H1 (cell line): ENCODE measurements around the gene CIC. TPM values are rescaled to one million over a fixed set of nuclear protein-coding genes. Genes with fewer than 3 reads are reported as not detected.

Source experiments
- CTCF ChIA-PET: fragments of 300-600 bp; sonication (Branson Sonifier 250); formaldehyde crosslinking; loops from one replicate; lab custom pipeline; 2021; ENCODE audit not compliant: partially characterized antibody; lab: Charles Lee
- POLR2A ChIA-PET: fragments of 300-600 bp; sonication (Branson Sonifier 250); formaldehyde crosslinking; loops from one replicate; lab custom pipeline; 2021; ENCODE audit warnings: inconsistent platforms; ENCODE audit not compliant: partially characterized antibody; lab: Charles Lee
- DNase-seq, 2 experiments: peaks; one replicate each; pipeline versions ENCODE4 v3.0.0 to v3.0.0-alpha.2; 2010 to 2022; ENCODE audit warnings: low spot score in 2 of 2, low read depth in 1 of 2, mixed read lengths in 1 of 2
- FAIRE-seq: peaks from 2 replicates; lab custom pipeline; 2011; peaks lifted over from hg19 to GRCh38; lab: Jason Lieb, UNC
- H2AFZ ChIP-seq: 2 replicates; pipeline ENCODE4 v1.8.1; 2012; ENCODE audit warnings: low read length, inconsistent platforms
- H2AK5ac ChIP-seq: 2 replicates; pipeline ENCODE4 v1.6.1; 2013; ENCODE audit warnings: low read depth, low read length
- H2BK120ac ChIP-seq: replicated peaks from 2 replicates; pipeline ENCODE3; 2013; ENCODE audit warnings: low read depth, low read length, inconsistent platforms
- H2BK12ac ChIP-seq: 2 replicates; pipeline ENCODE4 v1.6.1; 2013; ENCODE audit warnings: low read depth, low read length
- H2BK15ac ChIP-seq: 2 replicates; pipeline ENCODE4 v1.6.1; 2013; ENCODE audit warnings: low read length
- H2BK20ac ChIP-seq: 2 replicates; pipeline ENCODE4 v1.6.1; 2013; ENCODE audit warnings: low read length
- H2BK5ac ChIP-seq: 2 replicates; pipeline ENCODE4 v1.6.1; 2013; ENCODE audit warnings: low read depth, low read length
- H3K14ac ChIP-seq: 2 replicates; pipeline ENCODE4 v1.6.1; 2013; ENCODE audit warnings: inconsistent platforms; ENCODE audit not compliant: insufficient read length
- H3K18ac ChIP-seq: 2 replicates; pipeline ENCODE4 v1.6.1; 2013; ENCODE audit warnings: low read length; ENCODE audit errors: extremely low read depth
- H3K23ac ChIP-seq: 2 replicates; pipeline ENCODE4 v1.6.1; 2013; ENCODE audit warnings: inconsistent platforms; ENCODE audit not compliant: insufficient read length
- H3K23me2 ChIP-seq: 2 replicates; pipeline ENCODE4 v1.6.1; 2013; ENCODE audit warnings: low read depth, low read length
- H3K27ac ChIP-seq: 2 replicates; pipeline ENCODE4 v1.6.1; 2011; ENCODE audit warnings: low read depth, low read length, inconsistent platforms
- H3K27me3 ChIP-seq, 4 experiments: replicated peaks in 1 of 4; 1 replicate in 1 of 4; 2 replicates in 3 of 4; pipeline versions ENCODE4 v1.6.1 to v1.8.1; 2011 to 2013; ENCODE audit warnings: low read length in 3 of 4, mild to moderate bottlenecking in 3 of 4, inconsistent platforms in 2 of 4, mixed read lengths in 2 of 4, moderate library complexity in 1 of 4; ENCODE audit not compliant: control insufficient read depth in 3 of 4, insufficient read depth in 3 of 4; ENCODE audit errors: extremely low read depth in 1 of 4
- H3K36me3 ChIP-seq, 4 experiments: 2 replicates each; pipeline versions ENCODE4 v1.6.1 to v1.8.1; 2011 to 2013; ENCODE audit warnings: mild to moderate bottlenecking in 4 of 4, low read length in 3 of 4, moderate library complexity in 2 of 4, control low read depth in 1 of 4, inconsistent platforms in 1 of 4; ENCODE audit not compliant: insufficient read depth in 4 of 4, control insufficient read depth in 2 of 4
- H3K4ac ChIP-seq: replicated peaks from 2 replicates; pipeline ENCODE3; 2013; ENCODE audit warnings: low read length, low read depth, mixed read lengths, inconsistent platforms; ENCODE audit not compliant: insufficient read length
- H3K4me1 ChIP-seq, 4 experiments: replicated peaks in 1 of 4; 1 replicate in 1 of 4; 2 replicates in 3 of 4; pipeline versions ENCODE4 v1.6.1 to v1.8.1; 2011 to 2013; ENCODE audit warnings: low read length in 3 of 4, inconsistent platforms in 2 of 4, mixed read lengths in 1 of 4; ENCODE audit not compliant: insufficient read depth in 4 of 4, control insufficient read depth in 3 of 4
- H3K4me2 ChIP-seq, 2 experiments: 2 replicates each; pipeline versions ENCODE4 v1.6.1 to v1.8.1; 2011 to 2013; ENCODE audit warnings: low read depth in 2 of 2, low read length in 2 of 2, control low read depth in 1 of 2, inconsistent platforms in 1 of 2, mild to moderate bottlenecking in 1 of 2; ENCODE audit not compliant: insufficient read depth in 1 of 2
- H3K4me3 ChIP-seq, 4 experiments: fragments of 200-600, 300-600 bp in 1 of 4; sonication (generic), shearing (Covaris generic), sonication (Bioruptor Twin) in 1 of 4; 2 replicates each; pipeline versions ENCODE4 v1.5.1 to v1.8.1; 2011 to 2016; ENCODE audit warnings: low read length in 4 of 4, low read depth in 3 of 4, control low read depth in 2 of 4, inconsistent platforms in 2 of 4, mild to moderate bottlenecking in 2 of 4, mixed read lengths in 1 of 4, moderate library complexity in 1 of 4; ENCODE audit not compliant: insufficient read depth in 2 of 4; ENCODE audit errors: extremely low read depth in 1 of 4
- H3K56ac ChIP-seq: replicated peaks from 2 replicates; pipeline ENCODE3; 2013; ENCODE audit warnings: low read depth, mild to moderate bottlenecking, mixed read lengths, low read length, inconsistent platforms; ENCODE audit not compliant: insufficient read length
- H3K79me1 ChIP-seq: 2 replicates; pipeline ENCODE4 v1.6.1; 2013; ENCODE audit warnings: low read depth, low read length, control low read depth
- H3K79me2 ChIP-seq, 2 experiments: 2 replicates each; pipeline versions ENCODE4 v1.6.1 to v1.8.1; 2012 to 2013; ENCODE audit warnings: low read length in 2 of 2, mild to moderate bottlenecking in 2 of 2, inconsistent platforms in 1 of 2; ENCODE audit not compliant: insufficient read depth in 2 of 2, control insufficient read depth in 1 of 2
- H3K9ac ChIP-seq, 4 experiments: replicated peaks in 1 of 4; 1 replicate in 1 of 4; 2 replicates in 3 of 4; pipeline versions ENCODE4 v1.6.1 to v1.8.1; 2011 to 2013; ENCODE audit warnings: low read depth in 3 of 4, low read length in 3 of 4, control low read depth in 2 of 4, mild to moderate bottlenecking in 2 of 4, moderate library complexity in 2 of 4, inconsistent platforms in 1 of 4; ENCODE audit errors: extremely low read depth in 1 of 4
- H3K9me3 ChIP-seq, 2 experiments: 2 replicates each; pipeline versions ENCODE4 v1.6.1 to v1.8.1; 2012 to 2013; ENCODE audit warnings: mild to moderate bottlenecking in 2 of 2, moderate library complexity in 2 of 2, control low read depth in 1 of 2, inconsistent platforms in 1 of 2, low read depth in 1 of 2, low read length in 1 of 2, mixed read lengths in 1 of 2; ENCODE audit not compliant: insufficient read depth in 2 of 2
- H4K20me1 ChIP-seq, 2 experiments: replicated peaks in 1 of 2; 2 replicates each; pipeline versions ENCODE3 to v1.8.1; 2011 to 2013; ENCODE audit warnings: inconsistent platforms in 2 of 2, low read length in 2 of 2, mild to moderate bottlenecking in 1 of 2; ENCODE audit not compliant: insufficient read depth in 2 of 2, control insufficient read depth in 1 of 2
- H4K5ac ChIP-seq: 2 replicates; pipeline ENCODE4 v1.6.1; 2013; ENCODE audit warnings: low read length, low read depth, mixed read lengths, inconsistent platforms; ENCODE audit not compliant: insufficient read length
- H4K8ac ChIP-seq: 2 replicates; pipeline ENCODE4 v1.8.0; 2013; ENCODE audit warnings: mild to moderate bottlenecking, moderate library complexity, low read length, inconsistent platforms; ENCODE audit not compliant: insufficient read depth; ENCODE audit errors: extremely low read depth
- H4K91ac ChIP-seq: replicated peaks from 2 replicates; pipeline ENCODE3; 2013; ENCODE audit warnings: low read length, mixed read lengths, inconsistent platforms; ENCODE audit not compliant: insufficient read length
- BRCA1 ChIP-seq: IDR thresholded peaks from 2 replicates; pipeline ENCODE4 v1.6.1; 2012; ENCODE audit warnings: low read depth, low read length, improper control_type of control experiment
- CTCF ChIP-seq, 3 experiments: IDR thresholded peaks; 1 replicate in 2 of 3; 2 replicates in 1 of 3; pipeline versions ENCODE4 v1.5.1 to v1.6.1; 2011; ENCODE audit warnings: low read length in 3 of 3, mild to moderate bottlenecking in 3 of 3, inconsistent platforms in 2 of 3, low read depth in 1 of 3, moderate library complexity in 1 of 3; ENCODE audit not compliant: insufficient read depth in 1 of 3; ENCODE audit errors: control extremely low read depth in 1 of 3
- E2F6 ChIP-seq: IDR thresholded peaks from 2 replicates; pipeline ENCODE4 v1.6.1; 2012; ENCODE audit warnings: inconsistent platforms
- EGR1 ChIP-seq: IDR thresholded peaks from 2 replicates; pipeline ENCODE4 v1.6.1; 2011; ENCODE audit warnings: low read depth, low read length, borderline replicate concordance
- FOSL1 ChIP-seq: IDR thresholded peaks from 2 replicates; pipeline ENCODE4 v1.6.1; 2011; ENCODE audit warnings: mild to moderate bottlenecking, low read depth, low read length, moderate library complexity; ENCODE audit not compliant: insufficient read depth
- HDAC2 ChIP-seq, 2 experiments: fragments of 300-600 bp in 1 of 2; sonication (generic) in 1 of 2; IDR thresholded peaks; 2 replicates each; pipeline ENCODE4 v1.6.1; 2011 to 2012; ENCODE audit warnings: low read depth in 2 of 2, low read length in 2 of 2, mild to moderate bottlenecking in 2 of 2, moderate library complexity in 2 of 2, borderline replicate concordance in 1 of 2, inconsistent platforms in 1 of 2
- HDAC6 ChIP-seq: IDR thresholded peaks from one replicate; pipeline ENCODE4 v1.7.1; 2012; ENCODE audit warnings: low read depth, mild to moderate bottlenecking, inconsistent platforms, low read length, moderate library complexity
- PHF8 ChIP-seq: fragments of 200-600 bp; sonication (generic); conservative IDR thresholded peaks from 2 replicates; pipeline ENCODE4 v1.7.1; 2012; ENCODE audit warnings: low read depth, mild to moderate bottlenecking, inconsistent platforms, low read length, moderate library complexity
- RAD21 ChIP-seq, 2 experiments: IDR thresholded peaks in 1 of 2; conservative IDR thresholded peaks in 1 of 2; 2 replicates each; pipeline ENCODE4 v1.6.1; 2011; ENCODE audit warnings: low read depth in 2 of 2, low read length in 2 of 2, improper control_type of control experiment in 1 of 2, inconsistent platforms in 1 of 2, mild to moderate bottlenecking in 1 of 2, moderate library complexity in 1 of 2
- WGBS, 2 experiments: shearing (Covaris generic) in 1 of 2; methylation state at CpG; one replicate each; pipeline versions ENCODE4 v1.1.6 to v1.1.7; 2013 to 2015; ENCODE audit warnings: low lambda C conversion rate in 2 of 2, mixed read lengths in 2 of 2, inconsistent platforms in 1 of 2, low coverage in 1 of 2, missing lambda C conversion rate in 1 of 2; ENCODE audit not compliant: insufficient replicate concordance in 2 of 2, insufficient coverage in 1 of 2, insufficient read length in 1 of 2; ENCODE audit errors: extremely low coverage in 1 of 2, missing lambda C conversion rate in 1 of 2; 5-methylcytosine and 5-hydroxymethylcytosine counted together
- polyA plus RNA-seq, 7 experiments: library from polyadenylated mRNA; depleted of rRNA in 3 of 7; stranded (reverse) in 5 of 7; unstranded in 2 of 7; fragments of >200 nt in 5 of 7; fragments of 200-250 nt in 2 of 7; gene quantifications; 1 replicate in 5 of 7; 2 replicates in 1 of 7; 4 replicates in 1 of 7; pipeline versions ENCODE4 v1.2.1 to v1.2.3, GENCODE V29; 2011 to 2013; ENCODE audit warnings: missing spikeins in 2 of 7, mixed read lengths in 2 of 7
- total RNA-seq: library from RNA; stranded (reverse); fragmentation: NEBNext Ultra II Directional; extraction: Animal tissue kit (Norgen Biotek cat#: 25700); gene quantifications from 2 replicates; pipeline ENCODE4 v1.2.1, GENCODE V29; 2021

CIC gene
- total and polyA plus RNA-seq, 2 of the 8 experiments (the other 6 are each of a cell fraction or from before 2014, with no cell fraction given): 13.2 to 43.6 TPM

DNA sequence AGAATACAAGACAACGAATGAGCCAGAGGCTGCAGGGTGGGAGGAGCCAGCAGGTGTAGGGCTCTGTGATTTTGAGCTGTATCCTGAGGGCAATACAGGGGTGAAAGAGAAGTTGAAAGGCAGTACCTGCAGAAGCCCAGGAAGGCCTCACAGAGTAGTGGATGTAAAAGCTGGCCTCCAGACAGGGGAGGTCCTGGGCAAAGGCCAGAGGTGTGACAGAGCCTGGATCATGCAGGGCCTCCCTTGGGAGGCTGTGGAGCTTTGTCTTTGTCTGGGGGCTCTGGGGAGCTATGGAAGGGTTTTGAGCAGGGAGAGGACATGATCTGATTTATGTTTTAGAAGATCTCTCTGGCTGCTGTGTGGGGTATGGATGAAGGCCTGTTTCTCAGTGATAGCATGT lies 59.1 kb downstream of the CIC start:
- no peak overlapping the region for H2AFZ ChIP-seq
- CTCF ChIA-PET: interaction anchor here (0.6 to 8.8 kb wide), 11 partner anchors 9 to 127 kb away, joined by 3 to 90 read pairs (median 4); no protein-coding TSS in a partner anchor
- 89% methylated on average over 1 of the region's 1 CpG; no CpG with 5 or more reads in 1 of the 2 experiments for WGBS, 2 experiments
- peaks cover 0 to 10% of the 10 kb centered on the region in 2 experiments for H4K20me1 ChIP-seq
- no peak overlapping the region for H2BK15ac ChIP-seq
- H2BK12ac ChIP-seq: no peak overlapping the region
- no peak overlapping the region for H3K56ac ChIP-seq
- no peak overlapping the region for H4K5ac ChIP-seq
- no peak overlapping the region for H3K27ac ChIP-seq
- no peak overlapping the region for H2BK5ac ChIP-seq
- H3K23me2 ChIP-seq: peaks cover 13% of the 10 kb centered on the region; the same call in 1 of the 2 replicates
- peaks cover 0 to 16% of the 10 kb centered on the region in 2 experiments; a peak in 1 of 4 replicates for H3K79me2 ChIP-seq
- H3K36me3 ChIP-seq: no peaks in the 10 kb centered on the region
- H2BK120ac ChIP-seq: no peak overlapping the region
- H3K18ac ChIP-seq: no peak overlapping the region
- H3K4me1 ChIP-seq: peaks cover 0 to 4% (median 1%) of the 10 kb centered on the region in 4 experiments; a peak in 3 of 7 replicates
- H3K4me3 ChIP-seq: no peak overlapping the region
- no peak overlapping the region for H4K91ac ChIP-seq
- no peak overlapping the region for H3K4ac ChIP-seq
- DNase-seq (no peak), FAIRE-seq (no peak)
- no peak overlapping the region for H3K23ac ChIP-seq
- H3K4me2 ChIP-seq: no peak overlapping the region
- no peak overlapping the region for H2BK20ac ChIP-seq
- peaks cover 0 to 12% (median 5%) of the 10 kb centered on the region in 4 experiments; a peak in 5 of 7 replicates for H3K27me3 ChIP-seq
- H3K9ac ChIP-seq: no peak overlapping the region
- no peaks in the 10 kb centered on the region for H3K9me3 ChIP-seq
- H4K8ac ChIP-seq: no peak overlapping the region
- no peak overlapping the region for H3K14ac ChIP-seq
- peaks cover 8% of the 10 kb centered on the region; the same call in 1 of the 2 replicates for H3K79me1 ChIP-seq
- no peak overlapping the region for H2AK5ac ChIP-seq
- POLR2A ChIA-PET: interaction anchor here (0.6 to 0.9 kb wide), 2 partner anchors 72 to 886 kb away, joined by 3 read pairs; no protein-coding TSS in a partner anchor
- TF ChIP-seq BRCA1 (no peak), FOSL1 (no peak), CTCF (IDR thresholded peaks at IDR 0.05; ENCODE audit: control extremely low read depth in 1 of 3, insufficient read depth in 1 of 3, low read depth in 1 of 3, low read length in 3 of 3) (no peak), HDAC2 (IDR thresholded peaks at IDR 0.05; ENCODE audit: borderline replicate concordance in 1 of 2, low read depth in 2 of 2, low read length in 2 of 2) (no peak), EGR1 (no peak), HDAC6 (no peak), PHF8 (no peak), E2F6 (no peak), RAD21 (IDR thresholded peaks at IDR 0.05 in 1 of 2, conservative IDR thresholded peaks at IDR 0.05 in 1 of 2; ENCODE audit: low read depth in 2 of 2, low read length in 2 of 2) (no peak)
